ENCODE data around the gene FXR1.
A peak's percentile ranks its signal among the peaks of the same experiment; 100 is the strongest.

FXR1 gene

DNA sequence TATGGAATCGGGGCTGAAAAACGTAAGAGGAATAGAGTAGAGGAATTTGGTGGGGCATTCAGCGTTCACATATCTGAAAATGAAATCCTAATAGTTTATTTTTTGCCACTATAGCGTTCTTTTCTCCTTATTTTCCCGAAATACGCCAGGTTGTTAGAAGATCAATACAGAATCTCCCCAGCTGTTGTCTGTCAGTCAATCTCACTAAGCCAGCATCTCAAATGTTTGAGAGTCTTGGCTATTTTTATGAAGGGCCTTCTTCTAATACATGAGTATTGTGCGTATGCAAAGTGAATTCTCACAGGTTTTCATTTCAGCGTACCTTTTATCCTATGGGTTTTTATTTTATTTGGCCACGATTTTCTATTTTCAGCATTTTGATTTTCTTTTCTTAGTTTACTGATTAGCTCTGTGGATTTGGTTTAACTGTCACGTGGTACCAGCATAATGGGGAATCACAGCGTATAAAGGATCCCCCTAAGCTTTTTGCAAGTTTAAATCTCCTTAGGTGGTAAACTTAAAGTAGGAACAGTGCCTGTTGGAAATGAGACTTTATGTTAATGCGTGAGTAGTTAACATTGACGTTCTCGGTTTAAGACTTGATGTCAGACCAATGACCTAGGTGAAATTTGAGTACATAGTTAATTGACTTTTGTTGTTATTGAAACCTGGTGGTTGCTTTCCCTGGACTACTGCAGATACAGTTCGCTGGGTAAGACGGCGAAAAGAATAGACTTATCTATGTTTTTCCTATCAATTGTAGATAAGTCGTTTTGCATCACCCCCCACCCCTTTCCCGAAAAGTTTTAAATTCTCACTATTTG lies 1.3 kb downstream of the FXR1 start:
- peaks cover 20% of the 10 kb centered on the region for H3K4me1 Mint-ChIP-seq
- no peaks in the 10 kb centered on the region for H3K27me3 Mint-ChIP-seq
- no peaks in the 10 kb centered on the region for H3K36me3 Mint-ChIP-seq
- ATAC-seq (ENCODE audit: low read depth) (no peak), DNase-seq (ENCODE audit: low spot score in 2 of 2) (no peak)
- H3K4me3 Mint-ChIP-seq, result peak overlapping the region; percentile 94
- H3K9me3 Mint-ChIP-seq, result no peaks in the 10 kb centered on the region
- peak overlapping the region; percentile 97 for H3K27ac Mint-ChIP-seq

- ATAC-seq (ENCODE audit: low read depth) (no peak), DNase-seq (ENCODE audit: low spot score in 2 of 2) (no peak)
- no peaks in the 10 kb centered on the region for H3K9me3 Mint-ChIP-seq
- peaks cover 1% of the 10 kb centered on the region for H3K36me3 Mint-ChIP-seq
- no peaks in the 10 kb centered on the region for H3K27me3 Mint-ChIP-seq
- peaks cover 27% of the 10 kb centered on the region for H3K4me1 Mint-ChIP-seq
- no peak overlapping the region for H3K27ac Mint-ChIP-seq
- no peak overlapping the region for H3K4me3 Mint-ChIP-seq
Observed at GRCh38 chr3:180918542-180918941, 6.1 kb downstream of the FXR1 start.

- Mint-ChIP-seq H3K27me3 (no peaks in the 10 kb centered on the region), H3K27ac (peak overlapping the region; percentile 47), H3K4me3 (no peak overlapping the region), H3K36me3 (peaks cover 1% of the 10 kb centered on the region), H3K4me1 (peaks cover 20% of the 10 kb centered on the region), H3K9me3 (no peaks in the 10 kb centered on the region)
- no peak for ATAC-seq (ENCODE audit: low read depth)
- DNase-seq (ENCODE audit: low spot score in 2 of 2), result no peak
Observed at GRCh38 chr3:180922242-180922641, 9.8 kb downstream of the FXR1 start.

DNA sequence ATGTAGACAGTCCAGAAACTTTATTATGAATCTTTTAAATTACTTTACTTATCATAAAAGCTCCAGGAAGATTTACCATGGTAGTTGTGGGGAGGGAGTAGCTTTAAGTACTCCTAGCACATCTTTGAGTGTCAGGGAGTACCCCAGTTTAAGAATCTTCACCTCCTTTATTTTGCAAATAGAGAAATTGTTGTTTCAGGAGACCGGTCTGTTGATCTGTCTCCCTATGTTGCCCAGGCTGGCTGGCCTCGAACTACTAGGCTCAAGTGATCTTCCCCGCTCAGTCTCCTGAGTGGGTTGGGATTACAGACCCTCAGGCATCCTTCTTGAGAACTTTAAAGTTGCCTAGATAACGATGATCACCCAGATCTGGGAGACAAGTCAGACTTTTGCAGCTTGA lies 11.1 kb downstream of the FXR1 start:
- Mint-ChIP-seq H3K36me3 (peaks cover 5% of the 10 kb centered on the region), H3K9me3 (no peaks in the 10 kb centered on the region), H3K27ac (peak overlapping the region; percentile 28), H3K4me1 (peaks cover 20% of the 10 kb centered on the region), H3K27me3 (no peaks in the 10 kb centered on the region), H3K4me3 (no peak overlapping the region)
- ATAC-seq (ENCODE audit: low read depth) (no peak), DNase-seq (ENCODE audit: low spot score in 2 of 2) (no peak)

DNA sequence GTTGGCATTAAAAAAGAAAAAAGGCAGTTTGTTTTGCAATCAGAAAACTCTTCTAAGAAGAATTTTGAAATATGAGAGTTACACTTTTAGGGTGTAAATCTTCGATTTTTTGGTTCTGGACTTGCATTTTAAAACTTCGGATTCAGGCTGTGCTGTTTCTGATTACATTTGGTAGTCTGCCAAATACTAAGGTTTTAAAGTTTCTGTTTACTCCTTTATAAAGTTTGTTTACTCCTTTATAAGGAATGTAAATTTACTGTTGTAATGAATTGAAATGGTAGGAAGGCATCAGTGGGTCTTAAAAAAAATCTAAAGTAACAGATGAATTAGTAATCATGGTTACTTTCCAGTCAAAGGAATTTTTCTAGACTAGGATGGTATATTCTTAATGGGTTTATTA lies 14.1 kb downstream of the FXR1 start:
- ATAC-seq (ENCODE audit: low read depth), result no peak
- no peaks in the 10 kb centered on the region for H3K9me3 Mint-ChIP-seq
- H3K27me3 Mint-ChIP-seq, result no peaks in the 10 kb centered on the region
- H3K36me3 Mint-ChIP-seq, result peaks cover 5% of the 10 kb centered on the region
- DNase-seq (ENCODE audit: low spot score in 2 of 2), result no peak
- no peak overlapping the region for H3K4me3 Mint-ChIP-seq
- peaks cover 28% of the 10 kb centered on the region for H3K4me1 Mint-ChIP-seq
- H3K27ac Mint-ChIP-seq, result peak overlapping the region; percentile 47

DNA sequence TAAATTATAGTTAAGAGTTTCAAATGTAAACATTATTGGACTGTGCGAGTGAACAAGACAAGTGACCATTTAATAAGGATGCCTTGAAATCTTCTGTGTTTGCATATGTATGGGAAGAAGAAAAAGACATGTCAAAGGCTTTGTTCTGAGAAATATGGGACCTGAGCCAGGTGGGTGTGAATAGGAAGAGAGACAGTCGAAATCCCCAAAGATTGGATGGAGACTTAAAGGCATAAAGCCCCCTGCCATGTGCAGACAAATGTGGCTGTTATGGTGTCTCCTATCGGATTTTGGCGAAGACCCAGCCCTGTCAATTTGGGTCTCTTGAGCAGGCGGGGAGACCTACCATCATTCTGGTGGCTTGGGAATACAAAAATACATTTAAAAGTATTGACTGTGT lies 16.9 kb downstream of the FXR1 start:
- Mint-ChIP-seq H3K27ac (peak overlapping the region; percentile 60), H3K27me3 (no peaks in the 10 kb centered on the region), H3K4me1 (peaks cover 25% of the 10 kb centered on the region), H3K9me3 (no peaks in the 10 kb centered on the region), H3K36me3 (peaks cover 4% of the 10 kb centered on the region), H3K4me3 (no peak overlapping the region)
- ATAC-seq (ENCODE audit: low read depth) (no peak), DNase-seq (ENCODE audit: low spot score in 2 of 2) (no peak)

GRCh38 chr3:180930526-180930925 lies 18.1 kb downstream of the FXR1 start:
- H3K27ac Mint-ChIP-seq, result peak overlapping the region; percentile 29
- peak overlapping the region; percentile 41 for H3K4me3 Mint-ChIP-seq
- H3K27me3 Mint-ChIP-seq, result no peaks in the 10 kb centered on the region
- H3K9me3 Mint-ChIP-seq, result no peaks in the 10 kb centered on the region
- ATAC-seq (ENCODE audit: low read depth) (no peak), DNase-seq (ENCODE audit: low spot score in 2 of 2) (no peak)
- peaks cover 8% of the 10 kb centered on the region for H3K36me3 Mint-ChIP-seq
- H3K4me1 Mint-ChIP-seq, result peaks cover 23% of the 10 kb centered on the region

DNA sequence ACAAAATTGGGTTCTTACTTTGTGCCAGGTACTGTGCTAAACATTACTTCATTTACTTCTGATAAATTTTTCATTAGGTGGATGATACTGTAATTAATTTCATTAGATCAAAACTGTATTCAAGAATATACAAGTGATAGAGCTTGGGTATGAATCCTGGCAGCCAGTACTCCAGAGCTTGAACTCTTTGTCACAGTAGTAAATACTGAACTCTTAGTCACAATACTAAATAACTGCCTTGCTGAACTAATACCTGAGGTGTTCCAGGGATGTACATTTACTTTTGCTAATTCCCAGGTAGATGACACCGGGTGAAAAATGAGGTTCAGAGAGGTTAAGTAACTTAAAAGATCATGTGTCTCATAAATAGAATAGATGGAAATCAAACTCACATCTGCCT lies 20.3 kb downstream of the FXR1 start:
- ATAC-seq (ENCODE audit: low read depth), result no peak
- Mint-ChIP-seq H3K36me3 (peaks cover 9% of the 10 kb centered on the region), H3K9me3 (no peaks in the 10 kb centered on the region), H3K27ac (peak overlapping the region; percentile 62), H3K4me1 (peaks cover 23% of the 10 kb centered on the region), H3K4me3 (no peak overlapping the region), H3K27me3 (no peaks in the 10 kb centered on the region)
- DNase-seq (ENCODE audit: low spot score in 2 of 2), result no peak

GRCh38 chr3:180934638-180935037 lies 22.2 kb downstream of the FXR1 start:
- ATAC-seq (ENCODE audit: low read depth) (no peak), DNase-seq (ENCODE audit: low spot score in 2 of 2) (no peak)
- H3K36me3 Mint-ChIP-seq, result peaks cover 9% of the 10 kb centered on the region
- H3K27ac Mint-ChIP-seq, result no peak overlapping the region
- H3K4me3 Mint-ChIP-seq, result no peak overlapping the region
- no peaks in the 10 kb centered on the region for H3K9me3 Mint-ChIP-seq
- H3K4me1 Mint-ChIP-seq, result peaks cover 20% of the 10 kb centered on the region
- H3K27me3 Mint-ChIP-seq, result no peaks in the 10 kb centered on the region

DNA sequence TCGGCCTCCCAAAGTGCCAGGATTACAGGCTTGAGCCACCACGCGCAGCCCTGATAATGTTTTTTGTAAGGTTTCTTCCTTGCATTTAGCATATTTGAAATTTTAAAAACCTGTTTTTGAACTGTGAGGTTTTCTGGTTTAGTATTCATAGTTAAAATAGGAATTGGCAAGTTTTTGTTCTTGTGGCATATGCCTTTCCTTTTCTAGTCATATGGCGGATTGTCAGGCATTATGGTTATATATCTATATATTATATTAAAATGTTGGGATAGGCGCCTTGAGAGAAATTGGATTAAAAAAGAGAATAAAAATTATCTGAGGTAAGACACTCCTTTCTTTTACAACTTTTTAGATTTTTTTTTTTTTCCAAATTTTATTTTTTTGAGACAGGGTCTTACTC lies 28.4 kb downstream of the FXR1 start:
- no peak overlapping the region for H3K27ac Mint-ChIP-seq
- peaks cover 3% of the 10 kb centered on the region for H3K4me1 Mint-ChIP-seq
- DNase-seq (ENCODE audit: low spot score in 2 of 2) (no peak), ATAC-seq (ENCODE audit: low read depth) (no peak)
- no peaks in the 10 kb centered on the region for H3K9me3 Mint-ChIP-seq
- H3K4me3 Mint-ChIP-seq, result no peak overlapping the region
- H3K27me3 Mint-ChIP-seq, result no peaks in the 10 kb centered on the region
- peaks cover 20% of the 10 kb centered on the region for H3K36me3 Mint-ChIP-seq

DNA sequence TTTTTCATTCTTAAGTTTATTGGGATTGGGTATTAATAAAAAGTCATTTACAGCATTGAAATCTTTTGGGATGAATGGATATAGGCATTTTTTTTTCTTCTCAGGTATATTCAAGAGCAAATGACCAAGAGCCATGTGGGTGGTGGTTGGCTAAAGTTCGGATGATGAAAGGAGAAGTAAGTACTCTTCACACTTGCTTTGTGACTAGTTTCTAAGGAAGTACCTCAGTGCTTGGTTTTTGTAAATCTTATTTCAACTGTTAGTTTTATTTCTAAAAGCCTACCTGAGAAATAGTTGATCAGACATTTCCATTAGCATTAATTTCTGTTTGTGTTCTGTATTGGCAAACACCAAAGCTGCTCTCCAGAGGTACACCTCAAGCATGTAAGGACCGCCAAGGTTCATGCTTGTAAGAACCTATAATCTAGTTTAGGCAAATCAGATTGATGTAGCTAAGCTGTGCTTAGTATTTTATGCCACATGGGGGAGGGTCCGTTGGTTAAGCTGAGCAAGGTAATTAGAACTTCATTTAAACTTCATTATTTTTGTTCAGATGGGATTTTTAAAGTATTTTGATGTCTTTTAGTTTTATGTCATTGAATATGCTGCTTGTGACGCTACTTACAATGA lies 35.4 kb downstream of the FXR1 start:
- Mint-ChIP-seq H3K4me1 (peaks cover 12% of the 10 kb centered on the region), H3K4me3 (no peak overlapping the region), H3K36me3 (peaks cover 30% of the 10 kb centered on the region), H3K9me3 (no peaks in the 10 kb centered on the region), H3K27me3 (no peaks in the 10 kb centered on the region), H3K27ac (peak overlapping the region; percentile 81)
- no peak for DNase-seq (ENCODE audit: low spot score in 2 of 2)
- peak; percentile 77 for ATAC-seq (ENCODE audit: low read depth)

- Mint-ChIP-seq H3K27me3 (no peaks in the 10 kb centered on the region), H3K9me3 (no peaks in the 10 kb centered on the region), H3K4me1 (peaks cover 3% of the 10 kb centered on the region), H3K36me3 (peaks cover 42% of the 10 kb centered on the region), H3K27ac (no peak overlapping the region), H3K4me3 (no peak overlapping the region)
- DNase-seq (ENCODE audit: low spot score in 2 of 2), result no peak
- ATAC-seq (ENCODE audit: low read depth), result no peak
Observed at GRCh38 chr3:180959691-180960090, 47.2 kb downstream of the FXR1 start.

GRCh38 chr3:180961087-180961486 lies 48.6 kb downstream of the FXR1 start:
- peaks cover 35% of the 10 kb centered on the region for H3K36me3 Mint-ChIP-seq
- ATAC-seq (ENCODE audit: low read depth) (peak; percentile 56), DNase-seq (ENCODE audit: low spot score in 2 of 2) (no peak)
- H3K4me1 Mint-ChIP-seq, result peaks cover 3% of the 10 kb centered on the region
- no peaks in the 10 kb centered on the region for H3K9me3 Mint-ChIP-seq
- no peak overlapping the region for H3K4me3 Mint-ChIP-seq
- no peaks in the 10 kb centered on the region for H3K27me3 Mint-ChIP-seq
- H3K27ac Mint-ChIP-seq, result no peak overlapping the region

DNA sequence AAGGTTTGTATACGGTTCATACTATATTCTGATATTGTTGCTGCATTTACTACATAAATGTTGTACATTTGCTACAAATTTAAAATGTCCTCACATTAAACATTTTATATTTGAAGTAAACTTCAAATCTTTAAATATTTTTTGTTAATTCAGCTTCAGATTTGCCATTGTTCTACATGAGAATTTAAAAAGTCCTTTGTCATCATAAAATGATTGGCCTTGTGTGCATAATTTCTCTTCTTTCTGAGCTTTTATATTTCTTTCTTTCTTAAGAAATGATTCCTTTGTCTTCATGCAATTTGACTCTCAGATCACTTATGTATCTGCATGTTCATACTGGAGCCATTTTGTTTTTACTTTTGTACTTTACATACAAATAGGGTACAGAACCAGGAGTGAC lies 49.1 kb downstream of the FXR1 start:
- Mint-ChIP-seq H3K4me1 (peaks cover 5% of the 10 kb centered on the region), H3K9me3 (no peaks in the 10 kb centered on the region), H3K27ac (no peak overlapping the region), H3K27me3 (no peaks in the 10 kb centered on the region), H3K4me3 (no peak overlapping the region), H3K36me3 (peaks cover 33% of the 10 kb centered on the region)
- DNase-seq (ENCODE audit: low spot score in 2 of 2) (no peak), ATAC-seq (ENCODE audit: low read depth) (no peak)

DNA sequence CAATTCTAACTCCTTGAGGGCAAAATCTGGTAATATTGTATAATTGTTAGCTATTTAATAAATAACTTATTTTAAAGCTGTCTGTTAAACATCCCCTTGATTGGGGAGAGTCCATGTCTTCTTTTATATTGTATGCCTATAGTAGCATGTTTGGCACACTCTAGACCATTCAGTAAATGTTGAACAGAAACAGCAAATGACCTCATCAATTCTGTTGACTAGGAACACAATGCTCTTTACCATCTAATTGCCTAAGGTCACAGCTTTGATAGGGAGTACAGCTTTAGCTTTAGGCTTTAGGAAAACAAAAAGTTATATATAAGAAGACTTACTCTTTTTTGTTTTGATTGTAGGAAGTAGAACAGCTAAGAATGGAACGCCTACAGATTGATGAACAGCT lies 50.1 kb downstream of the FXR1 start:
- no peak for ATAC-seq (ENCODE audit: low read depth)
- Mint-ChIP-seq H3K27me3 (no peaks in the 10 kb centered on the region), H3K4me3 (no peak overlapping the region), H3K36me3 (peaks cover 31% of the 10 kb centered on the region), H3K27ac (peak overlapping the region; percentile 29), H3K9me3 (no peaks in the 10 kb centered on the region), H3K4me1 (peaks cover 7% of the 10 kb centered on the region)
- no peak for DNase-seq (ENCODE audit: low spot score in 2 of 2)

Measured in memory B cell (primary cell).